ENCODE data around the gene ADAMTSL3. TPM values are rescaled to one million over a fixed set of nuclear protein-coding genes. Genes with fewer than 3 reads are reported as not detected.
A peak's percentile ranks its signal among the peaks of the same experiment; 100 is the strongest.

The ADAMTSL3 gene
- total RNA-seq, 2 donors from 2014 or later: 0.79 to 3.4 TPM

DNA sequence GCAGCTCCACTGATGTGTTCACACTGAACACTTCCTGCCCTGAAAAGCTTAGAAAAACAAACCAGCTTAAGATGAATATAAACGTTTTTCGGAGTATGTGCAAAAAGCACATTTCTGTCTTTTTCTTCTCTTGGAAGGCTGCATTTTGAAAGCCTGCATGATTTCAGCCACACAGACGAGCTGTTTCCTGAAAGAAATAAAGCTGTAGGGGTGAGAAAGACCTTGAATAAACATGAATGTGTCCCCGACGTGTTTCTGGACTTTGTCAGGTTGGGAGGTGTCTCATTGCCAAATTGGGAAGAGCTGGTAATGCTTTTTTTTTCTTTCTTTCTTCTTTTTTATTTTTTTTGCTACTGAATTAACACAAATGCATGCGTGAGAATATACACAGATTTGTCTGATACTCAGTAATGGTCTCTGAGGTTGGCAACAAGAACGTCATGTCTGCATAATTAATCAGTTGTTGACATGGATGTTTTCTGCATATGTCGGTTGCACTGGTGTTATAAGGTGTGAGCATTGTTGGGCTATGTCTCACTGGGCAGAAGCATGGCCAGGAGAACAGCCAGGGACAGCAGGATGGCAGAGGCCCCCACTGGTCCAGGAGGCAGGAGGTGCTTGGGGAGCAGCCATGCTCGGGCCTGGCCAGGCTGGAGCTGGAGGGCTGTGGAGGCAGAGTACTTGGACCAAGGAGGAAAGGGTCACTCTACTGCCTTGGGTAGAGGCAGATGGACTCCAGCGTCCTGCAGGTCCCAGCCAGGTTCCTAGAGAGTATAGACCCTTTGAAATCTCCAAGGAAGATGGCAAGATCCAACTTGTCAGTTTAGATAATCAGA is 39.0 kb downstream of the ADAMTSL3 start:
- 84 to 85% methylated on average over 5 to 10 of the region's 10 CpGs for WGBS, 2 experiments (ENCODE audit: insufficient coverage in 1 of 2, insufficient read length in 1 of 2)
- no peak overlapping the region for H3K27ac Mint-ChIP-seq
- peak; percentile 47 for DNase-seq
- H3K9me3 ChIP-seq (ENCODE audit: control insufficient read depth, low read length): no peaks in the 10 kb centered on the region
- H3K4me3 ChIP-seq (ENCODE audit: low read length): no peak overlapping the region
- H3K36me3 ChIP-seq (ENCODE audit: control insufficient read depth, insufficient read depth, low read length): no peaks in the 10 kb centered on the region
- TF ChIP-seq, protein P1, sequence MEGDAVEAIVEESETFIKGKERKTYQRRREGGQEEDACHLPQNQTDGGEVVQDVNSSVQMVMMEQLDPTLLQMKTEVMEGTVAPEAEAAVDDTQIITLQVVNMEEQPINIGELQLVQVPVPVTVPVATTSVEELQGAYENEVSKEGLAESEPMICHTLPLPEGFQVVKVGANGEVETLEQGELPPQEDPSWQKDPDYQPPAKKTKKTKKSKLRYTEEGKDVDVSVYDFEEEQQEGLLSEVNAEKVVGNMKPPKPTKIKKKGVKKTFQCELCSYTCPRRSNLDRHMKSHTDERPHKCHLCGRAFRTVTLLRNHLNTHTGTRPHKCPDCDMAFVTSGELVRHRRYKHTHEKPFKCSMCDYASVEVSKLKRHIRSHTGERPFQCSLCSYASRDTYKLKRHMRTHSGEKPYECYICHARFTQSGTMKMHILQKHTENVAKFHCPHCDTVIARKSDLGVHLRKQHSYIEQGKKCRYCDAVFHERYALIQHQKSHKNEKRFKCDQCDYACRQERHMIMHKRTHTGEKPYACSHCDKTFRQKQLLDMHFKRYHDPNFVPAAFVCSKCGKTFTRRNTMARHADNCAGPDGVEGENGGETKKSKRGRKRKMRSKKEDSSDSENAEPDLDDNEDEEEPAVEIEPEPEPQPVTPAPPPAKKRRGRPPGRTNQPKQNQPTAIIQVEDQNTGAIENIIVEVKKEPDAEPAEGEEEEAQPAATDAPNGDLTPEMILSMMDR (conservative IDR thresholded peaks at IDR 0.05): no peak
- no peaks in the 10 kb centered on the region for H3K36me3 Mint-ChIP-seq (ENCODE audit: low read depth)
- no peak overlapping the region for H3K4me3 Mint-ChIP-seq
- no peak overlapping the region for H3K9ac ChIP-seq (ENCODE audit: extremely low read depth, low read length, poor library complexity, severe bottlenecking)
- no peaks in the 10 kb centered on the region for H3K27me3 Mint-ChIP-seq (ENCODE audit: insufficient read depth)
- H3K27ac ChIP-seq (ENCODE audit: low read depth, low read length): no peak overlapping the region
- no peaks in the 10 kb centered on the region for H3K9me3 Mint-ChIP-seq
- H3K27me3 ChIP-seq (ENCODE audit: control insufficient read depth, insufficient read depth, low read length, poor library complexity, severe bottlenecking): no peaks in the 10 kb centered on the region
- H3K4me1 ChIP-seq (ENCODE audit: control insufficient read depth, insufficient read depth, low read length): no peaks in the 10 kb centered on the region
- peaks cover 5% of the 10 kb centered on the region for H3K4me1 Mint-ChIP-seq

DNA sequence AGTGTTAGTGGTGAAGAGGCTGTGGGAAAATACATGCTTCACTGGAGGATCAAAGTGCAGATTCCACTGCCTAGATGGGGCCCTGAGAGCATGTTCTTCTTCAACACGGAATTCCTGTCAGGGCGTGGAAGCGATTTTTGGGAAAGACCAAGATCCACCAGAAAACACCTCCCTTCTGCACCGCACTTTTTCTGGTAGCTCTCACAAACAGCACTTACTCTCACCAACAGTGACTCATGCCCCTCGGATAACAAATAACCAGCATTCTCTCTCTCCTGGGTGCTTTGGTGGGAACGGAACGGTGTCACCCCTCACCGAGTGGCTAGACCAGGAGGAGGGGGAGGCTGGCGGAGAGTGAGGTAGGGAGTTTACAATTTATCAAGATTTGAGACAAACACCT is 40.1 kb downstream of the ADAMTSL3 start:
- Histone ChIP-seq H3K4me3 (ENCODE audit: low read length) (no peak overlapping the region), H3K27ac (ENCODE audit: low read depth, low read length) (no peak overlapping the region), H3K27me3 (ENCODE audit: control insufficient read depth, insufficient read depth, low read length, poor library complexity, severe bottlenecking) (no peaks in the 10 kb centered on the region), H3K9me3 (ENCODE audit: control insufficient read depth, low read length) (no peaks in the 10 kb centered on the region), H3K9ac (ENCODE audit: extremely low read depth, low read length, poor library complexity, severe bottlenecking) (no peak overlapping the region), H3K4me1 (ENCODE audit: control insufficient read depth, insufficient read depth, low read length) (no peaks in the 10 kb centered on the region), H3K36me3 (ENCODE audit: control insufficient read depth, insufficient read depth, low read length) (no peaks in the 10 kb centered on the region)
- TF ChIP-seq, protein P1 (conservative IDR thresholded peaks at IDR 0.05): no peak
- no peaks in the 10 kb centered on the region for H3K27me3 Mint-ChIP-seq (ENCODE audit: insufficient read depth)
- WGBS, 2 experiments (ENCODE audit: insufficient coverage in 1 of 2, insufficient read length in 1 of 2): 61 to 63% methylated on average over 1 to 8 of the region's 9 CpGs
- H3K9me3 Mint-ChIP-seq: no peaks in the 10 kb centered on the region
- peak overlapping the region; percentile 45 for H3K27ac Mint-ChIP-seq
- H3K4me3 Mint-ChIP-seq: no peak overlapping the region
- DNase-seq: peak; percentile 83
- no peaks in the 10 kb centered on the region for H3K36me3 Mint-ChIP-seq (ENCODE audit: low read depth)
- H3K4me1 Mint-ChIP-seq: peaks cover 5% of the 10 kb centered on the region

DNA sequence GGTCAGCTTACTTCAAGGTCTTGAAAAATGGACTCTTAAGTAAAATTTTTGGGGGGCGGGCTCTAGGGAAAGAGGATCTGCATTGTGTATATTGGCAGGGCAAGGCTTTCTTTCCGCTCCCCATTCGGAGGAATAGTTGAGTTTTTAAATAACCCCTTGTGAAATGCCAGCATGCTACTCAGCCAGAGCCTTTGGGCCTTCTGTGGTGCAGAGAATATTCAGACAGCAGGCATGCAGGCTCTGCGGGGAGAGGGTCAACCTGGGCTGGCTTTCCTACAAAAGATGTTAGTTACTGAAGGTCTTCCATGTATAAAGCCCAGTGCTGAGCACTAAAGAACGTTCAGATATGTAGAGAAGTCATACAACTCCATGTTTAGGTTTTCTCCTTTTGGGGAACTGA is 40.6 kb downstream of the ADAMTSL3 start:
- WGBS, 2 experiments (ENCODE audit: insufficient coverage in 1 of 2, insufficient read length in 1 of 2): 58 to 67% methylated on average over 5 of the region's 5 CpGs
- H3K9me3 ChIP-seq (ENCODE audit: control insufficient read depth, low read length): no peaks in the 10 kb centered on the region
- peak; percentile 68 for DNase-seq
- H3K4me1 Mint-ChIP-seq: peaks cover 5% of the 10 kb centered on the region
- no peaks in the 10 kb centered on the region for H3K36me3 Mint-ChIP-seq (ENCODE audit: low read depth)
- TF ChIP-seq, protein P1 (conservative IDR thresholded peaks at IDR 0.05): no peak
- no peaks in the 10 kb centered on the region for H3K4me1 ChIP-seq (ENCODE audit: control insufficient read depth, insufficient read depth, low read length)
- no peaks in the 10 kb centered on the region for H3K27me3 ChIP-seq (ENCODE audit: control insufficient read depth, insufficient read depth, low read length, poor library complexity, severe bottlenecking)
- no peak overlapping the region for H3K4me3 Mint-ChIP-seq
- no peak overlapping the region for H3K4me3 ChIP-seq (ENCODE audit: low read length)
- H3K27ac Mint-ChIP-seq: peak overlapping the region; percentile 45
- no peaks in the 10 kb centered on the region for H3K36me3 ChIP-seq (ENCODE audit: control insufficient read depth, insufficient read depth, low read length)
- no peaks in the 10 kb centered on the region for H3K27me3 Mint-ChIP-seq (ENCODE audit: insufficient read depth)
- H3K27ac ChIP-seq (ENCODE audit: low read depth, low read length): no peak overlapping the region
- no peak overlapping the region for H3K9ac ChIP-seq (ENCODE audit: extremely low read depth, low read length, poor library complexity, severe bottlenecking)
- H3K9me3 Mint-ChIP-seq: no peaks in the 10 kb centered on the region
